Upper lobe of left lung (tissue), 4 donors: ENCODE measurements around the gene CELF3.

ENCODE experiments used
- EP300 ChIP-seq, 4 donors: sonication (generic); formaldehyde crosslinking; IDR thresholded peaks; one replicate each; pipeline ENCODE4 v1.5.1; 2017; ENCODE audit warnings: antibody characterized with exemption in 4 of 4, control low read depth in 2 of 4
- POLR2A ChIP-seq, 4 donors: fragments of 450-650 bp; IDR thresholded peaks; one replicate each; pipeline ENCODE4 v1.5.1; 2016 to 2017; ENCODE audit warnings: antibody characterized with exemption in 4 of 4, mild to moderate bottlenecking in 2 of 4
- TF ChIP-seq, protein P1 (sequence below), 6 experiments: fragments of 450-650 bp in 4 of 6; fragments of 200-600 bp in 2 of 6; sonication (generic) in 2 of 6; IDR thresholded peaks; one replicate each; pipeline ENCODE4 v1.5.1; 2016 to 2019; ENCODE audit warnings: antibody characterized with exemption in 6 of 6

DNA sequence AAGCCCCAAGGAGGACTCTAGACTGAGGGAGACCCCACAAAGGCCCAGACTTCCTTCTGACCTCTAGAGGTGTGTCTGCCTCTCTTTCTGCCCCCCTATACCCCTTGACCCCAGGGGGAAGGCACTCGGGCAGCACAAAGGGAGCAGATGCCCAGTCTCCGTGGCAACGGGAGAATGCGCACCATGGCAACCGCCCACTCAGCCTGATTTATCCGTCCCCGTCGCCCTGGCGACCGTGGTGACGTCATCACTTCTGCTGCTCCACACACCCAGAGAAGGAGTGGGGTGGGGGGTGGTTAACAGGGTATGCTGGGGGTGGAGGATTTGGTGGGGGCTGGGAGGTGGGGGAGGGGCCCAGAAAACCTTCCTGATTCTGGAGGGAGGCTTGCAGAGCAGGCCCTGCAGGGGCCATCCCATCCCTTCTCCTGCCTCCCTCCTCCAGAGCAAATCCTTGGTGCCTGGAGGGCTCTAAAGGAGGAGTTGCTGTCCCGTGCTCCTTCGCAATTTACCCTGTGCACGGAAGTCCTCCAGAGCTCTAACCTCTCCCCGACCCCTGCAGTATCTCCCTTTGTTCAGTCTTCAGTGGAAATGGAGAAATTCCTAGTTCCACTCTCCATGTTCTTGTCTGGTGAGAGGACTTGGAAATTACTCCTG lies 6.3 kb downstream of the CELF3 start:
- TF ChIP-seq EP300 (IDR thresholded peaks at IDR 0.05) = no peak
- TF ChIP-seq, protein P1, sequence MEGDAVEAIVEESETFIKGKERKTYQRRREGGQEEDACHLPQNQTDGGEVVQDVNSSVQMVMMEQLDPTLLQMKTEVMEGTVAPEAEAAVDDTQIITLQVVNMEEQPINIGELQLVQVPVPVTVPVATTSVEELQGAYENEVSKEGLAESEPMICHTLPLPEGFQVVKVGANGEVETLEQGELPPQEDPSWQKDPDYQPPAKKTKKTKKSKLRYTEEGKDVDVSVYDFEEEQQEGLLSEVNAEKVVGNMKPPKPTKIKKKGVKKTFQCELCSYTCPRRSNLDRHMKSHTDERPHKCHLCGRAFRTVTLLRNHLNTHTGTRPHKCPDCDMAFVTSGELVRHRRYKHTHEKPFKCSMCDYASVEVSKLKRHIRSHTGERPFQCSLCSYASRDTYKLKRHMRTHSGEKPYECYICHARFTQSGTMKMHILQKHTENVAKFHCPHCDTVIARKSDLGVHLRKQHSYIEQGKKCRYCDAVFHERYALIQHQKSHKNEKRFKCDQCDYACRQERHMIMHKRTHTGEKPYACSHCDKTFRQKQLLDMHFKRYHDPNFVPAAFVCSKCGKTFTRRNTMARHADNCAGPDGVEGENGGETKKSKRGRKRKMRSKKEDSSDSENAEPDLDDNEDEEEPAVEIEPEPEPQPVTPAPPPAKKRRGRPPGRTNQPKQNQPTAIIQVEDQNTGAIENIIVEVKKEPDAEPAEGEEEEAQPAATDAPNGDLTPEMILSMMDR (IDR thresholded peaks at IDR 0.05) = no peak
- TF ChIP-seq POLR2A (IDR thresholded peaks at IDR 0.05) = no peak
